ENCODE results near the gene PARVA.
"Not testable (repeated sequence)": the region's sequence is repeated elsewhere in the genome, so short reads cannot be mapped to it uniquely, and the experiment has no call there.

The PARVA gene

GRCh38 chr11:12506404-12506921 lies 129.1 kb downstream of the PARVA start:
- DNase-seq, result no peak

DNA sequence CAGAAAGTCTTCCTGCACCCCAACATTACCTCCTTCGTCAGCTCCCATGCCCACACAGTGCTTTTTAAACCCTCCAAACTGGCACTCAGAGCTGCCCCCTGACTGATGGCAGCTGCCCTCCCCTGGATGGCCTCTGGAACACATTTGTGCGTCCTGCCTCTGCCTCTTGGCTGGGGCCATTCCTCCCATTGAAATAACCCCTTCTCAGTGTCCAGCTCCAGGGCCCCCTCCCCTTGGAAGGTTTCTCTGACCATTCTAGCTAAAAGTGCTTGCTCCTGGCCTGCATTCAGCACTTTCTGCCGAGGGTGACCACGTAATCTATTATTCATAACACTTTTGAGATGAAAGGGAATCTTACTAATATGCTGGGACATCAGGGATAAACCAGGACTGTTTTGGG lies 130.0 kb downstream of the PARVA start:
- no peak for DNase-seq

GRCh38 chr11:12508151-12508751 lies 130.9 kb downstream of the PARVA start:
- no peak for DNase-seq

- DNase-seq, result no peak
Measured at GRCh38 chr11:12509371-12509770, 132.0 kb downstream of the PARVA start.

DNA sequence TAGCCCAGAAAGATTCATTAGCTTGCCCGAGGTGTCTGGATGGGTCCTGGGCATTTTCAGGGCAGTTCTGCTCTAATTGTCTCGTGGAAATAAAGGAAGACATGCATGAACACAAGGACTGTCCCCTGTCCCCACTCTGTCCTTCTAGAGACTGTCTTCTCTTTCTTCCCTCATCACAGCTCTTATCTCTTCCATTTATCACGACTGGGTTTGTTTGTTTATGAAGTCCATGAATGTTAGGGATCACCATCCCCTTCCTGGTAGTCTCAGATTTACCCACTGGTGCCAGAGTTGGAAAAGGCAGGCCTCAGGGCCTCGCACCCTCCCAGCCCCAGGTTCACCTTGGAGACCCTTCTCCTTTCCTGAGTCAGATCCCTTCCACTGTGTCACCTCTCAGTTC lies 134.8 kb downstream of the PARVA start:
- DNase-seq, result no peak

DNA sequence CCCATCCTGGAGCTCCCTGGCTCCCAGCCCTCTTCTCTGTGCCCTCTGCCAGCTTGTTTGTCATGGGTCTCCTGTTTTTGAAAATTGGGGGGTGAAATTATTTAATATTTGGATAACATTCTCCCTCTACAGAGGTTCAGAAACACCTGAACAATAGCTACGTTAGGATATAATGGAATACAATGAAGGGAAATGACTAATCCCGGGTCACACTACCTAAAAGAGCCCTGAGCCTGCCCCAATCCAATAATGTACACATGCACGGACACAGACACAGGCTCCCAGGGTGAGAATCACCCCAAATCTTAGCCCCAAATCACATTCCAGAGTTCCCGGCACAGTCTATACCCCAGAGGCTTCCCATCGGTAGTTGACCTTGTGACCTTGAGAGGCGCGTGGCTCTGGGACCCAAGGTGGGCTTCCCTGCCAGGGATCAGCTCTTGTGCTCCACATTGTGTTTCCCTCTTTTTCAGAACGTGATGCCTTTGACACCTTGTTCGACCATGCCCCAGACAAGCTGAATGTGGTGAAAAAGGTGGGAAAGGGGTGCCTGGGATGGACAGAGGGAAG lies 135.5 kb downstream of the PARVA start:
- DNase-seq, result no peak

DNA sequence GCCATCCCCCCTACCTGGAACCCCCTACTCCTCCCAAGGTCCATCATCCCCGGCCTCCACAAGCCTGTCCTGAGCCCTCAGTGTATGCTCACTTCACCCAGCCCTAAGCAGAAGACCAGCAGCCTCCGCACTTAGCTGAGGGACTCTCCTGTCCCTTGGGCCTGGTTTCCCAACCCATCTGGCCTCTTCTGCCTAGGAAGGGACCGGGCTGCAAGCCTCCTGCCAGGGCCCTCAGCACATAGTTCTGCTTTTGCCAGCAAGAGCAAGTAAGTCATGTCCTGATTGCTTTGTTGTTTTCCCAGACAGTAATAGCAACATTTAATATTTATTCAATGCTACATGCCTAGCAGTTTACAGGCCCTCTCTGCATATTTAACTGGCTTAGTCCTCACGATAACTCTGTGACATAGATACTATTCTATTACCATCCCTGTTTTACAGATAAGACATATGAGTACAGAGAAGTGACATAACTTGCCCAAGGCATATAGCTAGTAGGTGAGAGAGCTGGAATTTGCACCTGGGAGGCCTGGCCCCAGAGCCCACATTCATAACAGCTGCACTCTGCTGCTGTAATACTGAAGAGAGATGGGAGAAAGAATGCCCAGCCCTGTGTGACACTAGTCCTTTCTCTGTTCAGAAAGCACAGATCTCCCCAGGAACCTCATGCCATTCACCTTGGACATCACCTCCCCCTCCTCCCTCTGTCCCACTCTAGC lies 139.2 kb downstream of the PARVA start:
- DNase-seq, result no peak

- DNase-seq, result no peak
Measured at GRCh38 chr11:12517306-12517705, 139.9 kb downstream of the PARVA start.

DNA sequence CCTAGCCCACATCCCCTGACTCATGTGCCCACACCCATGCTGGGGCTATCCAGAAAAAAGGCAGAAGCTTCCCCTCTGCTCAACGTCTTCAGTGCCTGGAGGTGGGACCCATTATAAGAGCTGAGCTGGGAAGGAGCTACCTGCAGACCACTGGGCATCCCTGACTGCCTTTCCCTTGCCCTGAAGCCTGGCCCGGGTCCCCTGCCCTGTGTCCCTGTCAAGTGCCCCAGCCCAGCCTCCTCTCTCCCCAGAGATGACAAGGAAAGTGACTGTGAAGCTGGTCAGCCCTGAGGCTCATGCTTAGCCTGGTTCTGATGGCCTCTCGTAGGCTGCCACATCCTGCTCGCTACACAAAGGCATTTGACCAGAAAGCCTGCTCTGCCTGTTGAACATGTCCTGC lies 140.4 kb downstream of the PARVA start:
- DNase-seq, result no peak

- DNase-seq, result no peak
Measured at GRCh38 chr11:12518606-12519385, 141.4 kb downstream of the PARVA start.

DNA sequence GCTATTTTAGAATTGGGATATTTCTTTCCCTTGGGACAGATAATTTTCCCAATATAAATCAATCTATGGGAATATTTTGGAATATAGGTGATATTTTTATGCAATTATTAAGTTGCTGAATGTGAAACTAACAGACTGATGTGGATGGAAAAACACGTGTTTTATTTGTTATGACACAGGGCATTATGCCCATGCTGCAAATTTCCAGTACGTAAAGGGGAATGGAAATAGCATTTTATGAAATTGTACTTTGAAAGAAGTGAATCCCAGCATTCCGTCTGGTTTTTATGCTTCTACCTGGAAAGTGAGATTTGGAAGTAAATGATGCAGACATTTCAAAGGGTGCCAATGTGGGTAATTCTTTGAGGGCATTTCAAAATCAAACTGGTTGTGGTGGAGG lies 142.7 kb downstream of the PARVA start:
- no peak for DNase-seq

GRCh38 chr11:12520576-12520975 lies 143.2 kb downstream of the PARVA start:
- not testable (repeated sequence) for DNase-seq

DNA sequence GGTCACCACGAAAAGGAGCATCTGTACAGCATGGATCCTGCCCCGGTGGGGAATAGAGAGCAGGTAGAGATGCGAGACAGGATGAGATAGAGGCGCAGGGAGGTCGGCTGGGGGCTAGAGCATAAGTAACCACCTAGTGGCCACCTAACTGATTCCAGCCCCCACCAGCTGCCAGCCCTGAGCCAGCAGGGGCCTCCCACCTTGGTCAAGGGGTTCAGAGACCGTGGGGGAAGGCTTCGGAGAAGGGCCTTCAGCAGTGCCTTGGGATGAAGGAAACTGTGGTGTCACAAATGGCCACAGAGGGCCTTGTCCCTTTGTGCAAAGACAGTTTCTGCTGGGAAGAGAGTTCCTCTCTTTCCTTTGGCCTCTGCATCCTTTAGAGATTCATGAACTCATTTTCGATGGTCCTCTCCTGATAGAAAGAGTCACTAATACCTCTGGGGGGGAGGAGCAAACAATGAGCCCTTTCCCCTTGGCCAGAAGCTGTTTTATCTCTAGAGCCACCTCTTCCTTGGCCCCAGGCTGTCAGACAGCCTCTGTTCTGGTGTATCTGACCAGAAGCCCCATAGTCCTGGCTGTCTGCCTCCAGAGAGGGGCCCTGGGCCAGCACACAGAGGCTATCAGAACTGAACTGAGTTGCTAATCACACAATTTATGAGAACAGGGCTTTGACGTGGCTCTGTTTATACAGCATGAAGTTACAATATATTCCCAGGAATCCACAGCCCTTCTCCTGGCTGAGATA lies 146.0 kb downstream of the PARVA start:
- DNase-seq, result no peak

GRCh38 chr11:12524865-12525264 lies 147.5 kb downstream of the PARVA start:
- no peak for DNase-seq

DNA sequence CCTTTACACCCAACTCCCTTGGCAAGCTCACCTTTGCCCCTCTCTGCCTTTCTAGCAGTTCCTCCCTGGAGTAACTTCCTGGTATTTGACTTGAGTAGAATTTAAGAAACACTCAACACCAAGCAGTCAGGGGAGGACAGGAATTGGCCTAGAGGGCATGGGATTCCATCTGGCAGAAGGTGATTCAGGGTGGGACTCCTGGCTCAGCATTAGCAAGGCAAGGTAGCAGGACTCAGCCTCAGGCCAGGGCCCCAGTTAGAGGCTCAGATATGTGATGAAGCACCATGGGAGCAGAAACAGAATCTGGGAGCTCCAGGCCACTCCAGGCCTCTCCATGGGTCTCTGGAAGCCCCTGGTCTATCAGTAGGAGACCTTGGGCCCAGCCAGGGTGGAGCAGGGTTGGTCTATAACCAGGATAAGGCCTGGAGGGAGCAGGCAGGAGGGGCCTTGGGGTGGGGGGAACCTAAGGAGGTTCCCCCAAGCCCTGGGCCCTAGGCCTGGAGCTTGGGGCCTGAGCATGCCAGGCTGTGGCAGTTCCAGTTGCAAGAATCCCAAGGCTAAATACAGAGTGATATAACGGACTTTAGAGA lies 148.2 kb downstream of the PARVA start:
- DNase-seq, result no peak

DNA sequence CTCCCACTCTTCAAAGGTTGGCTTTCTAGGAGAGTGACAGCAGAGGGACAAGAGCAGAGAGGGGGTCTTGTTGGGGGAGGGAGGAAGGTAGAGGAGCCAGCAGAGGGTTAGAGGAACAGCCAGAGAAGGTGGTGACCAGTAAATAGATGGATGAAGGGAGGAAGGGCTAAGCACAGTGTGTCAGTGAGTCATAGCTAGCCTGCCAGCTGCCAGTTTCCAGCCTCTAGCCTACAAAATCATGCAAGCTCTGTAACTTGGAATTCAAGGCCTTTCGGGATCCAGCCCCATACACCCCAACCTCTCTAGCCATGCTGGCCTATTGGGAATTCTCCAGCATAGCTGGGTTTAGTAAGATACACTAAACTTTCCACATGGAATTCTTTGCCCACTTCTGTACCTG lies 149.4 kb downstream of the PARVA start:
- DNase-seq, result no peak

DNA sequence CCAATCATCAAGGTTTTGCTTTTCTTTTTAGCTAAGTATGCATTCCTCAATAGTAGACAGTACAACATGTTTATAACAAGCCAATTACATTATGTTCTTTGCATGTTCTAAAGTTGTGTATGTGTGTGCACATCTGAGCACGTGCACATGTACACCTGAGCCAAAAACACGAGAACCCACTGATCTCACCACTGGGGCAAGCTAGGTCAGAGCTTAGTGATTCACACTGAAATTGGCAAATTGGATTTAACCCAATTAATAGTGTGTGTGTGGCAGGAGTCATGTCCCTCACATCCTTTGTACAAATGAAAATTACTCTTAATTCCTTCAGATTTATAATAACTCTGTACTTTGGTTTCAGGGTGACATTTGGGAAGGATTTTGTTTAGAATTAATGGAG lies 151.1 kb downstream of the PARVA start:
- no peak for DNase-seq

DNA sequence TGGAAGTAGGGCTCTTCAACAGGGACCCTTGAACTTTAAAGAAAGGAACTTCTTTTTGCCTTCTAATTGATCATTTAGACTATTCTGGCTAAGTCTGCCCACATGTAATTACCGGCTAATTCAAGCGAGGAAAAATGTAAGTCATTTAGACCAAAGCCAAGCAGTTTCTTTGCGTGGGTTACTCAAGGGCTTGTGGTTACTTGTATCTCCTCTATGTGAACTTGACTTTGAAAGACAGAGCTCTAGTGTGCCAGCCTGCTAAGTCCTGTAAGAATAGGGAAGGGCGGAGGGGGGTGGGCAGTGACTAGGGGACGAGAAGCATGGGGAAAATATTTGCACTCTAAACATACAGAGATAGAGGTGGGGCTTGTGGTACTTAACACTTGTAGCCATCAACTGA lies 151.7 kb downstream of the PARVA start:
- no peak for DNase-seq

DNA sequence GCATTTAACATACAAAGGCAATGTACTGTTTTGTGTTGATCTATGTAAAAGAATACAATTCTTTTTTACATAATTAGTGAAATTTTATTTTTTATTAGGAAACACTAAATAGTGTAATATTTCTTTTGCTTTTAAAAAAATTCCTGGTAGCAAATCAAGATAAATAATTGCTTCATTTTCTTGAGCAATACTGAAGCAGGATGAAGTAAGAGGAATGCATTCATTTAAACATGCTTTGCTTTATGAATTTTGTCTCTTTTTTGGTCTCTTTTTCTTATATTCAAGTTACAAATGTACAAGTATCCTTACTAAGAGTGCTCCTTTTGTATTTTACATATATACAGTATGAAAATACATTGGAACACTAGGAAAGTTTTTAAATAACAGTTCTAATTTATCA lies 152.4 kb downstream of the PARVA start:
- no peak for DNase-seq

- DNase-seq, result no peak
Measured at GRCh38 chr11:12531020-12531419, 153.6 kb downstream of the PARVA start.

- no peak for DNase-seq
Measured at GRCh38 chr11:12531681-12532080, 154.3 kb downstream of the PARVA start.

DNA sequence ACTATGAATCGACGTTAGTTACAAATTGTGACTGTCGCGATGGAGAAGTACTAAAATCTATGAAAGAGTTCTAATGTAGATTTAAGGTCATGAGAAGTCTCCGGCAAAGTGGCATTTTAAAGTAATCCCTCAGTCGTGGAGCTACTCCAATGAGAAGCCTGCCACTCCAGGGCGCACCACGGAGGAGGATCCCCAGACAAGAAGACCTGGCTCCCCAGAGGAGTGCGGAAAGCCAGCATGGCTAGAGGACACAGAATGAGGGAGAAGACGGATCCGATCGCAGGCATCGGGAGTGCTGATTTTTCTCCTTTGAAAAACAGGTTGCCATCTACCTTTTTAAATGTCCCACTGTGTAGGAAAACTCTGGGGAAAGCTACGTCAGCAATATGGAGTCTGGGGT lies 155.2 kb downstream of the PARVA start:
- DNase-seq, result no peak

Data from NCI-H187 (cell line).